HCT116 (cell line): ENCODE measurements around the gene COMMD9. TPM values are rescaled to one million over a fixed set of nuclear protein-coding genes. Genes with fewer than 3 reads are reported as not detected.

Experiments
- ATAC-seq: fragments of 200-7000 bp; cut with Tn5 transposase; 2 replicates; pipeline ENCODE4 v1.9.1; 2020; ENCODE audit warnings: mild to moderate bottlenecking, moderate library complexity
- BruUV-seq: library from RNA; stranded (reverse); fragments of 400-500 nt; replicated peaks from 2 replicates; lab custom pipeline; 2021; lab: Mats Ljungman, UMichigan
- CTCF ChIA-PET: fragments of 300-600 bp; sonication (Branson Sonifier 250); formaldehyde crosslinking; loops from one replicate; lab custom pipeline; 2021; ENCODE audit warnings: antibody characterized with exemption; lab: Charles Lee
- POLR2A ChIA-PET: fragments of 300-600, 350-600 bp; sonication (Branson Sonifier 250); formaldehyde crosslinking; loops from one replicate; lab custom pipeline; 2021; ENCODE audit warnings: antibody characterized with exemption; lab: Charles Lee
- RAD21 ChIA-PET, 2 experiments: fragments of 300-600 bp; sonication (Branson Sonifier 250); formaldehyde crosslinking; loops; one replicate each; lab custom pipeline; 2023; ENCODE audit warnings: low total read pairs in 2 of 2; ENCODE audit not compliant: uncharacterized antibody in 2 of 2, unreplicated experiment in 2 of 2, low non-redundant PET in 1 of 2; lab: Charles Lee
- DNase-seq: peaks from one replicate; pipeline ENCODE4 v3.0.0-alpha.2; 2010; ENCODE audit warnings: low read depth, low spot score
- H2AFZ ChIP-seq: fragments of 200-600 bp; shearing (Covaris generic), sonication (generic); 2 replicates; pipeline ENCODE4 v1.6.1; 2017; ENCODE audit warnings: low read depth, mixed run types, mixed read lengths, antibody characterized with exemption, low read length; ENCODE audit not compliant: poor library complexity, severe bottlenecking
- H3K27ac ChIP-seq: 2 replicates; pipeline ENCODE4 v1.5.1; 2012; ENCODE audit warnings: low read depth, low read length
- H3K27me3 ChIP-seq: fragments of 200-600 bp; sonication (generic); 2 replicates; pipeline ENCODE4 v1.6.1; 2016; ENCODE audit warnings: mixed run types, low read length, mixed read lengths; ENCODE audit not compliant: insufficient read depth
- H3K36me3 ChIP-seq, 2 experiments: fragments of 200-500 bp in 1 of 2; fragments of 200-600 bp in 1 of 2; sonication (Bioruptor generic) in 1 of 2; sonication (generic) in 1 of 2; 2 replicates each; pipeline versions ENCODE4 v1.5.1 to v1.6.1; 2014 to 2016; ENCODE audit warnings: low read length in 2 of 2, inconsistent platforms in 1 of 2, mixed read lengths in 1 of 2, mixed run types in 1 of 2; ENCODE audit not compliant: insufficient read depth in 2 of 2, control insufficient read depth in 1 of 2
- H3K4me1 ChIP-seq, 2 experiments: fragments of 200-600 bp in 1 of 2; sonication (generic) in 1 of 2; 2 replicates each; pipeline versions ENCODE4 v1.5.1 to v1.6.1; 2012 to 2017; ENCODE audit warnings: low read length in 2 of 2, inconsistent platforms in 1 of 2, mild to moderate bottlenecking in 1 of 2, mixed read lengths in 1 of 2, mixed run types in 1 of 2, moderate library complexity in 1 of 2; ENCODE audit not compliant: insufficient read depth in 2 of 2, control insufficient read depth in 1 of 2
- H3K4me2 ChIP-seq: fragments of 200-600 bp; sonication (generic); 2 replicates; pipeline ENCODE4 v1.6.1; 2017; ENCODE audit warnings: mixed run types, low read length, mixed read lengths
- H3K4me3 ChIP-seq, 2 experiments: fragments of 200-600 bp in 1 of 2; sonication (generic) in 1 of 2; replicated peaks in 1 of 2; 2 replicates each; pipeline ENCODE4 v1.5.1; 2011 to 2016; ENCODE audit warnings: low read length in 2 of 2, control low read depth in 1 of 2, low read depth in 1 of 2, mild to moderate bottlenecking in 1 of 2, mixed read lengths in 1 of 2, mixed run types in 1 of 2
- H3K79me2 ChIP-seq: fragments of 200-600 bp; sonication (generic); 2 replicates; pipeline ENCODE4 v1.6.1; 2017; ENCODE audit warnings: mild to moderate bottlenecking, mixed run types, low read length, moderate library complexity, mixed read lengths; ENCODE audit not compliant: insufficient read depth
- H3K9ac ChIP-seq: fragments of 200-600 bp; sonication (generic); 2 replicates; pipeline ENCODE4 v1.6.1; 2016; ENCODE audit warnings: low read length, mixed read lengths
- H3K9me2 ChIP-seq: fragments of 200-600 bp; sonication (generic), shearing (Covaris generic); 2 replicates; pipeline ENCODE4 v1.6.1; 2017; ENCODE audit warnings: mixed run types, mild to moderate bottlenecking, moderate library complexity; ENCODE audit not compliant: insufficient read depth
- H3K9me3 ChIP-seq, 2 experiments: fragments of 200-500 bp in 1 of 2; fragments of 200-600 bp in 1 of 2; sonication (Bioruptor generic) in 1 of 2; sonication (generic) in 1 of 2; 2 replicates each; pipeline ENCODE4 v1.6.1; 2014 to 2017; ENCODE audit warnings: low read length in 2 of 2, mixed read lengths in 2 of 2, inconsistent platforms in 1 of 2, low read depth in 1 of 2, mild to moderate bottlenecking in 1 of 2, mixed run types in 1 of 2, moderate library complexity in 1 of 2; ENCODE audit not compliant: control insufficient read depth in 1 of 2, insufficient read depth in 1 of 2
- H4K20me1 ChIP-seq: fragments of 200-600 bp; sonication (generic), shearing (Covaris generic); 2 replicates; pipeline ENCODE4 v1.6.1; 2017; ENCODE audit warnings: mixed run types, mild to moderate bottlenecking, moderate library complexity; ENCODE audit not compliant: insufficient read depth
- EGR1 ChIP-seq: IDR thresholded peaks from 2 replicates; pipeline ENCODE4 v1.6.1; 2012; ENCODE audit warnings: low read depth
- ELF1 ChIP-seq: IDR thresholded peaks from 2 replicates; pipeline ENCODE4 v1.6.1; 2012; ENCODE audit warnings: low read depth, borderline replicate concordance
- EZH2 ChIP-seq: fragments of 200-600 bp; sonication (generic); IDR thresholded peaks from 2 replicates; pipeline ENCODE4 v1.6.1; 2017; ENCODE audit warnings: antibody characterized with exemption, mixed run types
- EZH2phosphoT487 ChIP-seq: fragments of 200-600 bp; IDR thresholded peaks from 2 replicates; pipeline ENCODE4 v1.6.1; 2018; ENCODE audit warnings: antibody characterized with exemption, borderline replicate concordance
- MAX ChIP-seq: IDR thresholded peaks from 2 replicates; pipeline ENCODE4 v1.6.1; 2012
- POLR2AphosphoS5 ChIP-seq: IDR thresholded peaks from 2 replicates; pipeline ENCODE4 v1.6.1; 2011; ENCODE audit warnings: mild to moderate bottlenecking, low read depth, low read length, moderate library complexity
- SP1 ChIP-seq: IDR thresholded peaks from 2 replicates; pipeline ENCODE4 v1.6.1; 2012; ENCODE audit warnings: low read depth
- YY1 ChIP-seq: IDR thresholded peaks from 2 replicates; pipeline ENCODE4 v1.6.1; 2011; ENCODE audit warnings: low read length, low read depth, moderate library complexity, mild to moderate bottlenecking; ENCODE audit not compliant: insufficient replicate concordance; ENCODE audit errors: extremely low read depth
- ZFX ChIP-seq: fragments of 450-650 bp; IDR thresholded peaks from 2 replicates; pipeline ENCODE4 v1.6.1; 2017
- ZNF274 ChIP-seq: fragments of 200-500 bp; sonication (Bioruptor generic); IDR thresholded peaks from 2 replicates; pipeline ENCODE4 v1.6.1; 2014; ENCODE audit warnings: mild to moderate bottlenecking, low read depth, low read length, inconsistent platforms
- intact Hi-C: fragments of 100-400 bp; cut with micrococcal nuclease; formaldehyde crosslinking; loops from 2 replicates; pipeline ENCODE4 v1.10.0; 2022
- total RNA-seq: library from RNA; stranded (reverse); gene quantifications from one replicate; pipeline ENCODE4 v1.2.1, GENCODE V29; 2021; ENCODE audit not compliant: unreplicated experiment

The COMMD9 gene
- total RNA-seq, 1 experiment from 2014 or later, result 33.3 TPM

GRCh38 chr11:36229091-36229705 lies 60.0 kb downstream of the COMMD9 start (continued):
- TF ChIP-seq YY1, result no peak

DNA sequence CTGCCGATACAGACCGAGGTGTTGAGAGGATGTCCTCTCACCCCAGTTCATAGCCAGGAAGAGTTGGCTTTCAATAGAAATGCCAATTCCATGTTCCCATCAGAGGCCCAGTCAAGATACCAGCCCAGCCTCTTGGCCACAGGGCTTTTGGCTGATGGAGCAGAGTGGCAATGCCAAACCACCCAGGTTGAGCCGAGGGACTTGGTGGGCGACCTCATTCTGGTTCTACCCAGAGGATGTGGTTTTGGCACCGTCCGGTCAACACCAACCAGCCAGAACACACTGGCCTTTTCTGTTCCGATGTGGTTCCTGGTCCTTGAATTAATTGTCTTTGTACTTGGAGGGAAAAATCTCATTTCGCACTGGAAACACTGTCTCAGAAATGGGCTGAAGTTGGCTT lies 60.5 kb downstream of the COMMD9 start:
- Histone ChIP-seq H3K4me3 (no peak overlapping the region), H3K4me2 (no peak overlapping the region), H3K9ac (no peak overlapping the region), H2AFZ (no peak overlapping the region), H3K4me1 (peaks cover 34 to 43% of the 10 kb centered on the region in 2 experiments), H3K9me3 (no peaks in the 10 kb centered on the region), H3K9me2 (no peaks in the 10 kb centered on the region), H3K79me2 (no peaks in the 10 kb centered on the region), H4K20me1 (no peaks in the 10 kb centered on the region), H3K36me3 (no peaks in the 10 kb centered on the region), H3K27ac (no peak overlapping the region; the same call in 1 of the 2 replicates), H3K27me3 (no peaks in the 10 kb centered on the region)
- DNase-seq, result no peak
- ChIA-PET CTCF (no interaction called here), RAD21 (no interaction called here), POLR2A (no interaction called here)
- BruUV-seq, result no TSS peak
- intact Hi-C loops, result no loop called here
- ATAC-seq, result no peak
- no peak for TF ChIP-seq ELF1
- TF ChIP-seq EZH2, result no peak
- no peak for TF ChIP-seq EGR1
- TF ChIP-seq POLR2AphosphoS5, result no peak
- no peak for TF ChIP-seq EZH2phosphoT487
- TF ChIP-seq SP1, result no peak
- no peak for TF ChIP-seq ZNF274
- no peak for TF ChIP-seq YY1
- TF ChIP-seq ZFX, result no peak
- no peak for TF ChIP-seq MAX
